Subcutaneous preadipocyte (primary cell): ENCODE results near the gene SPIRE2. TPM values are rescaled to one million over a fixed set of nuclear protein-coding genes. Genes with fewer than 3 reads are reported as not detected.

Experiments used
- total RNA-seq: library from RNA; depleted of rRNA; stranded (reverse); fragments of >200 nt; gene quantifications from 2 replicates; pipeline ENCODE4 v1.2.3, GENCODE V29; 2012

Gene SPIRE2, protein sequence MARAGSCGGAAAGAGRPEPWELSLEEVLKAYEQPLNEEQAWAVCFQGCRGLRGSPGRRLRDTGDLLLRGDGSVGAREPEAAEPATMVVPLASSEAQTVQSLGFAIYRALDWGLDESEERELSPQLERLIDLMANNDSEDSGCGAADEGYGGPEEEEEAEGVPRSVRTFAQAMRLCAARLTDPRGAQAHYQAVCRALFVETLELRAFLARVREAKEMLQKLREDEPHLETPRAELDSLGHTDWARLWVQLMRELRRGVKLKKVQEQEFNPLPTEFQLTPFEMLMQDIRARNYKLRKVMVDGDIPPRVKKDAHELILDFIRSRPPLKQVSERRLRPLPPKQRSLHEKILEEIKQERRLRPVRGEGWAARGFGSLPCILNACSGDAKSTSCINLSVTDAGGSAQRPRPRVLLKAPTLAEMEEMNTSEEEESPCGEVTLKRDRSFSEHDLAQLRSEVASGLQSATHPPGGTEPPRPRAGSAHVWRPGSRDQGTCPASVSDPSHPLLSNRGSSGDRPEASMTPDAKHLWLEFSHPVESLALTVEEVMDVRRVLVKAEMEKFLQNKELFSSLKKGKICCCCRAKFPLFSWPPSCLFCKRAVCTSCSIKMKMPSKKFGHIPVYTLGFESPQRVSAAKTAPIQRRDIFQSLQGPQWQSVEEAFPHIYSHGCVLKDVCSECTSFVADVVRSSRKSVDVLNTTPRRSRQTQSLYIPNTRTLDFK
- total RNA-seq = 2.6 and 3.9 TPM in 2 replicates

DNA sequence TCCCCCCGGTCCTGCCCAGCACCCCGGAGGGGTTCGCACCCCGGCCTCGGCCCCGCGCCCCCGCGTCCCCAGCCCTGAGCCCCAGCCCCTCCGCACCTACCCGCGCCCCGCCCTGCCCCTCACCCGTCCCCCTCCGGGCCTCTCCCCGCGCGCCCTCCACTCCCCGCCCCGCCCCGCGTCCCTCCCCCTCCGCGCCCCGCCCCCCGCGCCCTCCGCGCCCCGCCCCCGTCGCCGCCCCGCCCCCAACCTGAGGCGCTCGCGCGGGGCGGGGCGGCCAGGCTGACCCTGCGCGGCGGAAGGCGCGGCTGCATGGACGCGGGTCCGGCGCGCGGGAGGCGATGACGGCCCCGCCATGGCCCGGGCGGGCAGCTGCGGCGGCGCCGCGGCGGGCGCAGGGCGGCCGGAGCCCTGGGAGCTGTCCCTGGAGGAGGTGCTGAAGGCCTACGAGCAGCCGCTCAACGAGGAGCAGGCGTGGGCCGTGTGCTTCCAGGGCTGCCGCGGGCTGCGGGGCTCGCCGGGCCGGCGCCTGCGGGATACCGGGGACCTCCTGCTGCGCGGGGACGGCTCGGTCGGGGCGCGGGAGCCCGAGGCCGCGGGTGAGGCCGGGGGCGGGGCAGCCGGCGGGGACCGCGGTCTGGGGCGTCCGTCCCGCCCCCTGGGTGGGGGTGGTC lies at the start of gene SPIRE2:
Gene SPIRE2, plus strand, starts transcription at position 277 of the 671 bp plus-strand sequence. Its CDS starts 76 bp downstream, at position 353.

DNA sequence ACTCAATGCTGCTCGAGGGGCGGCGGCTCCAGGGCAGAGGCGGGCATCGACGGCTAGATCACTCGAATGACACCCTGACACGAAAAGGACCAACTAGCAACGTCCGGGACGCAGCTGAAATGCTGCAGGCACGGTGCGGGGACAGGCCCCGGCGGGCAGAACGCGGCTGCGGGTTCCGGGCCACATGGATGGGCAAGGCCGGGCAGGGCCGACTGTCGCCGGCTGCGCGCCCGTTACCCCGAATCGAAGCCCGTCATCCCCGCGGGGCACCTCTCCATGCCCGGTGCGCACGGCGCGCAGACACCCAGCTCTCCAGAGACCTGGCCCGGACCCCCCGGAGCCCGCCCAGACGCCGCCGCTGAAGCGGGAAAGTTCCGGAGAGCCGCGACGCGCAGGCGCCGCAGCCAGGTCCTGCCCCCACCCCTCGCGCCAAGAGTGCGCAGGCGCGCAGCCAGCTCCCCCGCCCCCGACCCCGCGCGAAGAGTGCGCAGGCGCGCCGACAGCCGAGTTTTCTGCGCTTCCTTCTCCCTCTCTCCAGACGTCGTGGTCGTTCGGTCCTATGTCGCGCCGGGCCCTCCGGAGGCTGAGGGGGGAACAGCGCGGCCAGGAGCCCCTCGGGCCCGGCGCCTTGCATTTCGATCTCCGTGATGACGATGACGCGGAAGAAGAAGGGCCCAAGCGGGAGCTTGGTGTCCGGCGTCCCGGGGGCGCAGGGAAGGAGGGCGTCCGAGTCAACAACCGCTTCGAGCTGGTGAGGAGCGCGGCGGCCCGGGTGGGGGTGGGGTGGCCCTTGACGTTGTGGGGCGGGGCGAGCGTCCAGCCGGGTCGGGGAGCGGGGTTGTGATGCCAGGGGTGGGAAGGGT lies 45.1 kb downstream of the SPIRE2 start, which contains the start of gene TCF25:
Gene TCF25, plus strand, starts transcription at position 484 of the 863 bp plus-strand sequence. Its CDS starts 76 bp downstream, at position 560.

DNA sequence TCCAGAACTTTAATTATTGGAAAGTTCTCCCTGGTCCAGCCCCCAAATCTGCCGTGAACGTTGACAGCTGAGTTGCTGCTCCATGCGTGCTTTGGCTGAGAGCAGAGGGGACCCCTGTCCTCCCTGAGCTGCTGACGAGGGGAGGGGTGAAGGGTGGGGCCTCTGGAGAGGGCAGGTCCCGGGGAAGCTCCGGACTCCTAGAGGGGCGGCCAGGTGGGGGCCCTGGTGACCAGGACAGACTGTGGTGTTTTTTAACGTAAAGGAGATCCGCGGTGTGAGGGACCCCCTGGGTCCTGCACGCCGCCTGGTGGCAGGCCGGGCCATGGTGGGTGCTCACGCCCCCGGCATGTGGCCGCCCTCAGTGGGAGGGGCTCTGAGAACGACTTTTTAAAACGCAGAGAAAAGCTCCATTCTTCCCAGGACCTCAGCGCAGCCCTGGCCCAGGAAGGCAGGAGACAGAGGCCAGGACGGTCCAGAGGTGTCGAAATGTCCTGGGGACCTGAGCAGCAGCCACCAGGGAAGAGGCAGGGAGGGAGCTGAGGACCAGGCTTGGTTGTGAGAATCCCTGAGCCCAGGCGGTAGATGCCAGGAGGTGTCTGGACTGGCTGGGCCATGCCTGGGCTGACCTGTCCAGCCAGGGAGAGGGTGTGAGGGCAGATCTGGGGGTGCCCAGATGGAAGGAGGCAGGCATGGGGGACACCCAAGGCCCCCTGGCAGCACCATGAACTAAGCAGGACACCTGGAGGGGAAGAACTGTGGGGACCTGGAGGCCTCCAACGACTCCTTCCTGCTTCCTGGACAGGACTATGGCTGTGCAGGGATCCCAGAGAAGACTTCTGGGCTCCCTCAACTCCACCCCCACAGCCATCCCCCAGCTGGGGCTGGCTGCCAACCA lies 90.4 kb downstream of the SPIRE2 start, which contains the start of gene MC1R:
Gene MC1R, plus strand, starts transcription at position 410 of the 895 bp plus-strand sequence. Its CDS starts 397 bp downstream, at position 807.

Other genes with a start within 250 kb of the SPIRE2 start
- not detected in 2 replicates for gene DPEP1, start 214.8 kb upstream of the SPIRE2 start, total RNA-seq
- 107 and 114 TPM in 2 replicates for gene CHMP1A, start 170.8 kb upstream of the SPIRE2 start, total RNA-seq
- 2.6 and 2.9 TPM in 2 replicates for gene SPATA33, start 170.6 kb upstream of the SPIRE2 start, total RNA-seq
- gene CDK10, start 141.8 kb upstream of the SPIRE2 start, total RNA-seq = 32.3 and 33.8 TPM in 2 replicates
- gene SPATA2L, start 126.8 kb upstream of the SPIRE2 start, total RNA-seq = 9.6 and 11.5 TPM in 2 replicates
- 6.8 and 7.7 TPM in 2 replicates for gene VPS9D1, start 107.6 kb upstream of the SPIRE2 start, total RNA-seq
- 8.8 and 16.2 TPM in 2 replicates for gene ZNF276, start 106.9 kb upstream of the SPIRE2 start, total RNA-seq
- 17.3 and 35.8 TPM in 2 replicates for gene FANCA, start 11.8 kb upstream of the SPIRE2 start, total RNA-seq
- 159 and 180 TPM in 2 replicates for gene TCF25, start 45.1 kb downstream of the SPIRE2 start, total RNA-seq
- 3.3 TPM in 2 replicates for gene MC1R, start 90.4 kb downstream of the SPIRE2 start, total RNA-seq
- 248 and 348 TPM in 2 replicates for gene TUBB3, start 94.9 kb downstream of the SPIRE2 start, total RNA-seq
- 49.6 and 51.6 TPM in 2 replicates for gene DEF8, start 120.3 kb downstream of the SPIRE2 start, total RNA-seq
- gene DBNDD1, start 191.0 kb downstream of the SPIRE2 start, total RNA-seq = not detected in 2 replicates
- gene PRDM7, start 248.9 kb downstream of the SPIRE2 start, total RNA-seq = not detected in 2 replicates